Calu3 (cell line): ENCODE data around the gene S1PR3. TPM values are rescaled to one million over a fixed set of nuclear protein-coding genes. Genes with fewer than 3 reads are reported as not detected.

Experiments used
- BruUV-seq: library from RNA; stranded (reverse); fragments of 400-500 nt; replicated peaks from 2 replicates; lab custom pipeline; 2021; lab: Mats Ljungman, UMichigan
- CTCF ChIA-PET: fragments of 300-600 bp; sonication (Branson Sonifier 250); formaldehyde crosslinking; loops from one replicate; lab custom pipeline; 2022; ENCODE audit warnings: antibody characterized with exemption; lab: Charles Lee
- DNase-seq: peaks from one replicate; pipeline ENCODE4 v3.0.0; 2022
- H3K27ac Mint-ChIP-seq: one replicate; pipeline ENCODE4 v1.8.0; 2022; ENCODE audit warnings: mixed read lengths; ENCODE audit not compliant: unreplicated experiment
- H3K27me3 Mint-ChIP-seq: one replicate; pipeline ENCODE4 v1.8.0; 2022; ENCODE audit warnings: mixed read lengths; ENCODE audit not compliant: unreplicated experiment
- H3K36me3 Mint-ChIP-seq: one replicate; pipeline ENCODE4 v1.8.0; 2022; ENCODE audit warnings: mild to moderate bottlenecking, moderate library complexity, mixed read lengths; ENCODE audit not compliant: insufficient read depth, unreplicated experiment
- H3K4me1 Mint-ChIP-seq: one replicate; pipeline ENCODE4 v1.8.0; 2022; ENCODE audit warnings: mild to moderate bottlenecking, low read depth, mixed read lengths; ENCODE audit not compliant: unreplicated experiment
- H3K4me3 Mint-ChIP-seq: one replicate; pipeline ENCODE4 v1.8.0; 2022; ENCODE audit warnings: mild to moderate bottlenecking, low read depth, moderate library complexity, mixed read lengths; ENCODE audit not compliant: unreplicated experiment
- H3K9me3 Mint-ChIP-seq: one replicate; pipeline ENCODE4 v1.8.0; 2022; ENCODE audit warnings: low read depth, mixed read lengths; ENCODE audit not compliant: unreplicated experiment
- CTCF ChIP-seq: fragments of 200-600 bp; IDR thresholded peaks from one replicate; pipeline ENCODE4 v1.8.0; 2022; ENCODE audit warnings: antibody characterized with exemption; ENCODE audit not compliant: unreplicated experiment
- intact Hi-C: fragments of 100-400 bp; cut with micrococcal nuclease; formaldehyde crosslinking; loops from one replicate; pipeline ENCODE4 v1.10.0; 2022; ENCODE audit not compliant: unreplicated experiment
- total RNA-seq: library from RNA; stranded (reverse); gene quantifications from 2 replicates; pipeline ENCODE4 v1.2.3, GENCODE V29; 2022

S1PR3 gene
- total RNA-seq, 1 experiment from 2014 or later = 0.66 TPM

- Mint-ChIP-seq H3K27ac (no peak overlapping the region), H3K4me1 (peaks cover 8% of the 10 kb centered on the region), H3K36me3 (no peaks in the 10 kb centered on the region), H3K4me3 (no peak overlapping the region), H3K27me3 (no peaks in the 10 kb centered on the region), H3K9me3 (no peaks in the 10 kb centered on the region)
- intact Hi-C loops = no loop called here
- no peak for DNase-seq
- CTCF ChIA-PET = interaction anchor here (0.7 kb wide), 1 partner anchor 1065 kb away, joined by 4 read pairs; no protein-coding TSS in a partner anchor
- TF ChIP-seq CTCF = no peak
- no TSS peak for BruUV-seq
Measured at GRCh38 chr9:89037891-89038290, 46.6 kb downstream of the S1PR3 start.

- Mint-ChIP-seq H3K9me3 (no peaks in the 10 kb centered on the region), H3K36me3 (no peaks in the 10 kb centered on the region), H3K27me3 (no peaks in the 10 kb centered on the region), H3K4me3 (no peak overlapping the region), H3K27ac (no peak overlapping the region), H3K4me1 (peaks cover 8% of the 10 kb centered on the region)
- TF ChIP-seq CTCF = no peak
- intact Hi-C loops = no loop called here
- no TSS peak for BruUV-seq
- no peak for DNase-seq
- CTCF ChIA-PET = interaction anchor here (0.7 kb wide), 1 partner anchor 1065 kb away, joined by 4 read pairs; no protein-coding TSS in a partner anchor
Measured at GRCh38 chr9:89038382-89039103, 47.3 kb downstream of the S1PR3 start.

GRCh38 chr9:89039104-89039465 lies 47.8 kb downstream of the S1PR3 start:
- Mint-ChIP-seq H3K9me3 (no peaks in the 10 kb centered on the region), H3K36me3 (no peaks in the 10 kb centered on the region), H3K4me1 (peaks cover 8% of the 10 kb centered on the region), H3K4me3 (no peak overlapping the region), H3K27me3 (no peaks in the 10 kb centered on the region), H3K27ac (no peak overlapping the region)
- CTCF ChIA-PET = no interaction called here
- TF ChIP-seq CTCF = no peak
- BruUV-seq = no TSS peak
- DNase-seq = no peak
- intact Hi-C loops = no loop called here

- Mint-ChIP-seq H3K4me3 (no peak overlapping the region), H3K4me1 (peaks cover 8% of the 10 kb centered on the region), H3K27ac (no peak overlapping the region), H3K27me3 (no peaks in the 10 kb centered on the region), H3K36me3 (no peaks in the 10 kb centered on the region), H3K9me3 (no peaks in the 10 kb centered on the region)
- intact Hi-C loops = no loop called here
- no peak for DNase-seq
- no peak for TF ChIP-seq CTCF
- CTCF ChIA-PET = no interaction called here
- BruUV-seq = no TSS peak
Measured at GRCh38 chr9:89039664-89040063, 48.4 kb downstream of the S1PR3 start.
